ENCODE results near the gene TOP3A. TPM values are rescaled to one million over a fixed set of nuclear protein-coding genes. Genes with fewer than 3 reads are reported as not detected.

Gene TOP3A
- total RNA-seq, 1 experiment from 2014 or later = 100 TPM

GRCh38 chr17:18229771-18230170 lies 85.0 kb downstream of the TOP3A start:
- CTCF ChIA-PET = no interaction called here
- TF ChIP-seq EZH2 (IDR thresholded peaks at IDR 0.05; ENCODE audit: borderline replicate concordance, low read depth, low read length, poor library complexity, severe bottlenecking) (no peak), CTCF (conservative IDR thresholded peaks at IDR 0.05; ENCODE audit: low read depth, low read length) (no peak)

GRCh38 chr17:18229254-18229653 lies 85.5 kb downstream of the TOP3A start:
- TF ChIP-seq EZH2 (IDR thresholded peaks at IDR 0.05; ENCODE audit: borderline replicate concordance, low read depth, low read length, poor library complexity, severe bottlenecking) (no peak), CTCF (conservative IDR thresholded peaks at IDR 0.05; ENCODE audit: low read depth, low read length) (no peak)
- H3K27ac ChIP-seq (ENCODE audit: low read depth, low read length, poor library complexity, severe bottlenecking) = no peak overlapping the region
- intact Hi-C loops (cut with micrococcal nuclease; ENCODE audit: unreplicated experiment) = no loop called here
- no peaks in the 10 kb centered on the region for H3K9me3 ChIP-seq (ENCODE audit: low read depth, low read length, poor library complexity, severe bottlenecking)
- CTCF ChIA-PET = no interaction called here
- peaks cover 5% of the 10 kb centered on the region for H3K36me3 ChIP-seq (ENCODE audit: insufficient read depth, low read length, poor library complexity, severe bottlenecking)
- H3K4me3 ChIP-seq (ENCODE audit: low read depth, low read length, poor library complexity, severe bottlenecking) = no peak overlapping the region
- H3K4me1 ChIP-seq (ENCODE audit: insufficient read depth, low read length, poor library complexity, severe bottlenecking) = peaks cover 6% of the 10 kb centered on the region
- no peak for DNase-seq (ENCODE audit: low spot score)
- BruUV-seq (replicated peaks) = no TSS peak
- H3K27me3 ChIP-seq (replicated peaks; ENCODE audit: insufficient read depth, low read depth, low read length, poor library complexity) = no peaks in the 10 kb centered on the region
- POLR2A ChIA-PET (ENCODE audit: low non-redundant PET) = no interaction called here

More at GRCh38 chr17:18229771-18230170, 85.0 kb downstream of the TOP3A start:
- DNase-seq (ENCODE audit: low spot score) = no peak
- no TSS peak for BruUV-seq (replicated peaks)
- H3K27ac ChIP-seq (ENCODE audit: low read depth, low read length, poor library complexity, severe bottlenecking) = no peak overlapping the region
- H3K4me1 ChIP-seq (ENCODE audit: insufficient read depth, low read length, poor library complexity, severe bottlenecking) = peaks cover 6% of the 10 kb centered on the region
- peaks cover 5% of the 10 kb centered on the region for H3K36me3 ChIP-seq (ENCODE audit: insufficient read depth, low read length, poor library complexity, severe bottlenecking)
- H3K27me3 ChIP-seq (replicated peaks; ENCODE audit: insufficient read depth, low read depth, low read length, poor library complexity) = no peaks in the 10 kb centered on the region
- H3K9me3 ChIP-seq (ENCODE audit: low read depth, low read length, poor library complexity, severe bottlenecking) = no peaks in the 10 kb centered on the region
- intact Hi-C loops (cut with micrococcal nuclease; ENCODE audit: unreplicated experiment) = no loop called here
- no peak overlapping the region for H3K4me3 ChIP-seq (ENCODE audit: low read depth, low read length, poor library complexity, severe bottlenecking)
- POLR2A ChIA-PET (ENCODE audit: low non-redundant PET) = no interaction called here

- Histone ChIP-seq H3K4me1 (ENCODE audit: insufficient read depth, low read length, poor library complexity, severe bottlenecking) (peaks cover 6% of the 10 kb centered on the region), H3K27me3 (replicated peaks; ENCODE audit: insufficient read depth, low read depth, low read length, poor library complexity) (no peaks in the 10 kb centered on the region), H3K36me3 (ENCODE audit: insufficient read depth, low read length, poor library complexity, severe bottlenecking) (no peaks in the 10 kb centered on the region), H3K9me3 (ENCODE audit: low read depth, low read length, poor library complexity, severe bottlenecking) (no peaks in the 10 kb centered on the region), H3K4me3 (ENCODE audit: low read depth, low read length, poor library complexity, severe bottlenecking) (no peak overlapping the region), H3K27ac (ENCODE audit: low read depth, low read length, poor library complexity, severe bottlenecking) (no peak overlapping the region)
- ChIA-PET POLR2A (ENCODE audit: low non-redundant PET) (no interaction called here), CTCF (no interaction called here)
- DNase-seq (ENCODE audit: low spot score) = no peak
- intact Hi-C loops (cut with micrococcal nuclease; ENCODE audit: unreplicated experiment) = no loop called here
- no peak for TF ChIP-seq EZH2 (IDR thresholded peaks at IDR 0.05; ENCODE audit: borderline replicate concordance, low read depth, low read length, poor library complexity, severe bottlenecking)
- no peak for TF ChIP-seq CTCF (conservative IDR thresholded peaks at IDR 0.05; ENCODE audit: low read depth, low read length)
- no TSS peak for BruUV-seq (replicated peaks)
Observed at GRCh38 chr17:18228176-18228682, 86.6 kb downstream of the TOP3A start.

Measured in A673 (cell line).